Stimulated activated CD8-positive, alpha-beta memory T cell treated with anti-CD3 and anti-CD28 coated beads, Interleukin-12 subunit alpha, Interleukin-12 subunit beta, amount 100 ng/mL, for 1 hour (primary cell): Measurements from ENCODE around the gene PDE9A.
"Not testable (repeated sequence)": the region's sequence is repeated elsewhere in the genome, so short reads cannot be mapped to it uniquely, and the experiment has no call there.

Source experiments
- DNase-seq: peaks from one replicate; pipeline ENCODE4 v3.0.0-alpha.2; 2020; ENCODE audit warnings: low read depth

The PDE9A gene

DNA sequence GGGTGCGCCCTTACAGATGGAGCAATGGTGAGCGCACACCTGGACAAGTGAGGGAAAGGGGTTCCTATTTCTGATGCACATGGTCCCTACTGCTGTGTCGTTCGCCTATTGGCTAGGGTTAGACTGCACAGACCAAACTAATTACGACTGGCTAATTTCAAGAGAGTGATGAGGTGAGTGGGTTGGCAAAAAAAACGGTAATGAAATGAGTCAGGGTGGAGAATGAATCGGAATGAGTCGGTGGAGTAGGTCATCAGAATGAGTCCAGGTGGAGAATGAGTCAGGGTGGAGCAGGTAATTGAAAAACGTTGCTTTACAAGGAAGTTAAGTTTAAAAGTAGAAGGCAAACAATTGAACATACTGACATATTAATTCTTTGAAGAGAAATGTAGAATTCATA lies 146.1 kb downstream of the PDE9A start:
- no peak for DNase-seq

DNA sequence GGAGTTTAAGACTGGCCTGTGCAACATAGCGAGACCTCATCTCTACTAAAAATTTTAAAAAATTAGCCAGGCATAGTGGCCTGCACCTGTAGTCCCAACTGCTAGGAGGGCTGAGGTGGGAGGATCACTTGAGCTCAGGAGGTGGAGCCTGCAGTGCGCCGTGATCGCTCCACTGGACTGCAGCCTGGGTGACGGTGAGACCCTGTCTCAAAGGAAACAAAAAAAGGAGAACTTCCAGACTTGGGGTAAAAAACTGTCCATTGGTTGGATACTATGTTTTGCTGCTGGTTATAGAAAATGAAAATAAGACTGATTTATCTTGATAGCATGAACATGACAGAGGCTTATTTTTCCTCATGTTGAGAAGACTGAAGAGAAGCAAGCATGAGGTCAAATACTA lies 146.5 kb downstream of the PDE9A start:
- no peak for DNase-seq

DNA sequence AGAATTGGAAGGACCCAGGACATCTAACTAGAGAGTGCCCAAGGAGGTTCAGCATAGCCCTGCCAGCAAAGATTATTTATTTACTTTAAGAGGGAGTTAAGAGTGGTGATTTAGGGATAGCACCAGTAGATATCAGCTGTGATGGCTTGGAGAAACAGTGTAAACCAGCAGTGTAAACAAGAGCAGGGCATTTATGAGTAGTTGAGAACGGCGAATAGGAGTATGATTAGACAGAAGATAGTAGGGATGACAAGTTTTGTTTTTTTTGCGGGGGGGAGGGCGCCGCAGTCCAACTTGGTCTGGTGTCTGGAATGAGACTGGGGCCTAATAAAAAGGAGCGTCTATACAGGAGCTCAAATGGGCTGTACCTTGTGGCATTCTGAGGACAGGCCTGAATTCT lies 148.2 kb downstream of the PDE9A start:
- DNase-seq, result not testable (repeated sequence)

DNA sequence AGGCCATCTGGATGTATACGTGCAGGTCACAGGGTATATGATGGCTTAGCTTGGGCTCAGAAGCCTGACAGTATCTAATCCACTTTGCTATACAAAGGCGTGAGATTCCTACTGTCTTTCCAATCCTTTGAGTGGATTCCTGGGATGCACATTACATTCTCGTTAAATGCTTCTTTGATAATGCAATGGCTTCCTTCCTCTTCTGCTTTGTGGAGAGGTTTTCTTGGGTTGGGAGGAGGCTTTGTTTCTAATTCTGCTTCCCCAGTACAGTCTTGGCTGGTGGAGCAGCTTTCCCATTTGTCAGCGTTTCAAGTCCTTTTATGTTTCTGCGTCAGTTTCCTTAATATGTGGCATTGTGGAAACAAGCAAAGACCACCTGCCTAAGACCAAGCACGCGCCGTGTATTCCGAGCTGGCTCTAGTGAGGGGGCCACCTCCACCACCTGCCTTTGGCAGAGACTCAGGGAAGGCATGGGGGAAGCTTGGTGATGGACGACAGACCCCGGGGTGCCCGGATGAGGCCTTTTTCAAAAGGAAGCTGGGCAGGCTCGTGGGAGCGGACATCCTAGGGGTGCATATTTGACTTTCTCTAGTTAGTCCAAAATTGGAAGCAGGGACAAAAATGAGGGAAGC lies 153.2 kb downstream of the PDE9A start:
- no peak for DNase-seq

DNA sequence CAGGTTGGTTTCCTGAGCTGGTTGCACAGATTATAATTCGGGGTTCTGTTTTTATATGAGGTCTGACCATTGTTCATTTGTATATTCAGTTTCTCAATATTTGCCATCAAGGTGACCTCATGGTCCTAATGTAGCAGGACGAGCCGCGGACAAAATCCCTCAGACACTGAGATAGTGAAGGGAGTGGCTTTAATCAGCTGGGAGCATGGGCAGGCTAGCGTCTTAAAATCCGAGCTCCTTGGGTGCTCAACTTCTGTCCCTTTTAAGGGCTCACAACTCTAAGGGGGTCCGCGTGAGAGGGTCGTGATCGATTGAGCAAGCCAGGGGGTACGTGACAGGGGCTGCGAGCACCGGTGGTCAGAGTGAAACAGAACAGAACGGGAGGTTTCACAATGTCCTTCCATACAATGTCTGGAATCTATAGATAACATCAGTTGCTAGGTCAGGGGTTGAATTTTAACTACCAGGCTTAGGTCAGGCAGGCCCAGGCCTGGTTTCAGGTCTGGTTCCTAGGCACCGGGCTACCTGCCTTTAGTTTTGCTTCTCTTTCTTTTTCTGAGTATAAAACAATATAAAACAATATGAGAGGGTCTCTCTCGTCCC lies 154.0 kb downstream of the PDE9A start:
- DNase-seq, result not testable (repeated sequence)

DNA sequence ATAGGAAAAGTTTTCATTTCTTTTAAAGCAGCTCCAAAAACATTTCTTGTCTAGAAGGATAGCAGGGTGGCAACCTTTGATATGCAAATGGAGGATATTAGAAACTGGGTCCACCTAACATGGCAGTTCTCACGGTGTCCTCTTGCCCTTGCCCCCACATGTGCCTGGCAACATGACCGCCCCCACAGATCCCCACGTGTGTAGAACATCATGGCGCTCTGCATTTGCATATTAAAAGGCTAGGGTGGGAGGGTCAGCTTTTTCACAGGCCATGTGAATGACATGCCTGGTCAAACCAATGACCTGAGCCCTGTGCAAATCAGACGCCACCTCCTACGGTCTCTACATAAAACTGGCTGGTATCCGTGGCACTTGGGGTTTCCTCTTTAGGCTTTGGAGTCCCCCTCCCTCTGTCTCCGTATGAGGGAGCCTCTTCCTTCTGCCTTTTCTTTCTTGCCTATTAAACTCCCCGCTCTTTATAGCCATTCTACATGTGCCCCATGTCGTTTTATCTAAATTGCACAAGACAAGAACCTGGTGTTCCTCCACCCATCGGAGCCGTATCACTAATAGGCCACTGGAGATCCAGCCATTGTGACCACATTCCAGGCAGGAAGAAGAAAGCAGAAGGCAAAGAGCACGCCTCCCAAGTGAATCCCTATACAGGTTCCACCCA lies 154.7 kb downstream of the PDE9A start:
- DNase-seq, result no peak

DNA sequence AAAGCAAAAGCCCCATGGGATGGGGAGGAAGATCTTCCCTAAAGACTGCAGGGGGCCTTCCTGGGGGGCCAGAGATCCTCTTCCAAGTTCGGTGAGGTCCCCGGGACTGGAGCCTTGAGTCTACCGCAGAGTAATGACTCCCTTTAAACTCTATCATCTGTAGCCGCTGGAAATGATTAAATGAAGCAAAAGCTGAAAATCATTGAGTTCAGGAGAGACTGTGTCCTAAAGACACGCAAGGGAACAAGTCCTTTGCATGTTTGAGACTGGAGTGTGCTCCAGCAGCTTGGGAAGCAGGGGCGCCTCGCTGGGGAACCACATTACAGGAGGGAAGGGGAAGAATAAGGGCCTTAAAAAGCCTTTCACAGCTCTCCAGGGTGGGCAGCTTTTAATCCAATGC lies 155.8 kb downstream of the PDE9A start:
- no peak for DNase-seq

DNA sequence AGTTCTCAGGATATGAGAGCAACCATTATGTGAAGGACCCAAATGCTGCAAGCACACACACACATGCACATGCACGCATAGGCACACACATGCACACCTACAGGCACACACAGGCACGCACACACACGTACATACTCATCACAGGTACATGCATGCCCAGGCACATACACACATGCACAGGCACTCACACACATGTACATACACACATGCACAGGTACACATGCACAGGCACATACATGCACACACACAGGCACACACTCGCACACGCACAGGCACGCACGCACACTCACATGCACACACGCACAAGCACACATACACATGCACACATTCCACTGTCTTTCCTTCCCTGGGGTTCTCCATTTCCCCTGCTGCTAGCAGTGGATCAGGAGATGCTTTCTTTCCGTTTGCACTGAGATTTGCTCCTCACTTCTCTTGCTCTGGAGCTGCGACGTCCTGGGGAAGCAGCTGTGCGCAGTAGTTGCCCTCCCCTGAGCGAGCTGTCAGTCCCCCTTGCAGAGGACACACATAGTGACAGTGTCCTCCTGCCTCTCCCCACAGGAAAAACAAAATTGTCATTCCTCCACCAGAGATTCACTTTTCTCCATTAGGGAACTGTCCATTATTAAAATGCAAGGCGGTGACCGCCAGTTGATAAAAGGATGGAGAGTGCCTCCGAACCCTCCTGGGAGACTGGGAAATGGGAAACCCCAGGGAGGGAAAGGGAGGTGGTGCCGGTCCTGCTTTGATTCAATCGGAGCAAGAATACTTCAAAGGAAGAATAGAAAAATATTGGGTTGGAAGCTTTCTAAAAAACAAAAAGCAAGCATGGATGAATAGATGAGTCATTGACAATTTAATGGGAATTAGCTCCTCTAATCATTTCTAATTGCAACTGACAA lies 156.4 kb downstream of the PDE9A start:
- DNase-seq, result no peak

DNA sequence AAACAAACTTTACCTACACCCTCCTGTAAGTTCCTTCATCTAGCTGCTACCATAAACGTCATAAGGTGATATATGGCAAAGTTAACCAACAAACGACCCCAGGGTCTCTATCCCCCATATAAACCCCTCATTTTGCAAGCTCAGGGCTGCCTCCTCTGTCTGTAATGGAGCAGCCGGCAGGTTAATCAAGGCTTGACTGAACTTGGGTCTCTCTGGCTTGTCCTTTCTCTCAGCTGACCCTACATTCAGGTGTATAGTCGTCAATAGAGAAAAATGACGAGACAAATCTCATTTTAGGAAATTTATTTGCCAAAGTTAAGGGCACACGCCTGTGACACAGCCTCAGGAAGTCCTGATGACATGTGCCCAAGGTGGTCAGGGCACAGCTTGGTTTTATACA lies 158.5 kb downstream of the PDE9A start:
- no peak for DNase-seq

DNA sequence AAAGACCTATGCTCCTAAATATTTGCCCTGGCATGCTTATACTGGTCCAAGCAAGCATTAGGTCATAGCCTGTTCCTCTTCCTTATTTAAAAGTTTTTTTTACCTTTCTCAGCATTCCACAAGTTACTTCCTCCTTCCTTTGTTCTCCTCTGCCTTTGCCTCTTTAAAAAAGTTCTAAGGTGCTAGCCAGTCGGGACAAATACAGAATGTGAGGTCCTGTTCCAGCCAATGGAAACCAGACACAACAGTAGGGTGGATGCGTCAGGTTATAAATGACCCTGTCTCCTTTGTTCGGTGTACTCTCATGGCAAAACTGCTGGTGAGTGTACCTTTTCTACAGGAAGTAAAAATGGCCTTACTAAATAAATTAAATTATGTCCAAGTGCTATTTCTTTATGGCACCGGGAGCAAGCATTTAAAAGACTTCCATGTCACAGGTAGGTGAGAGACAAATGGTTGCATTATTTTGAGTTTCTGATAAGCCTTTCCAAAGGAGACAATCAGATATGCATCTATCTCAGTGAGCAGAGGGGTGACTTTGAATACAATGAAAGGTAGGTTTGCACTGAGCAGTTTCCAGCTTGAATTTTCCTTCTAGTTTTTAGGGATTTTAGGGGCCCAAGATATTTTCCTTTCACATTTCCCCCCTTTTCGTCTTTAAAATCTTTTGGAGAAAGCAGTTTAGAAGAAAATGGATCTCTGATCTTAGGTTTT lies 159.3 kb downstream of the PDE9A start:
- not testable (repeated sequence) for DNase-seq

DNA sequence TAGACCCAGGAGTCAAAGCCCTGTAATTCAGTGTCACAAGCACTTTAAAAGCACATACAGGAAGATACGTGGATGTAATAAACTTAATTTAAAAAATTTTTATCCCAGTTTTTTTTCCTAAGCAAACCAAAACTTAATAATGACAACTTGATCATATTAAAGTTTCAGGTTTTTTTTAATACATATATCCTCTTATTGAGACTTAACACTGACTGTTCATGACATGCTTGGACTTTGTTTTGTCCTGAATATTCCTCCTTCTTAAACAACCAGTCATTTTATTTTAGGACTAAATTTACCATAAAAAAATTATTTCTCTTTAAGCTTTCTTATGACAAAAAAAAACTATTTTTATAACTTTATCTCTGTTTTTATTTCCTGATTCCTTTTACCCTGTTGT lies 161.8 kb downstream of the PDE9A start:
- no peak for DNase-seq

DNA sequence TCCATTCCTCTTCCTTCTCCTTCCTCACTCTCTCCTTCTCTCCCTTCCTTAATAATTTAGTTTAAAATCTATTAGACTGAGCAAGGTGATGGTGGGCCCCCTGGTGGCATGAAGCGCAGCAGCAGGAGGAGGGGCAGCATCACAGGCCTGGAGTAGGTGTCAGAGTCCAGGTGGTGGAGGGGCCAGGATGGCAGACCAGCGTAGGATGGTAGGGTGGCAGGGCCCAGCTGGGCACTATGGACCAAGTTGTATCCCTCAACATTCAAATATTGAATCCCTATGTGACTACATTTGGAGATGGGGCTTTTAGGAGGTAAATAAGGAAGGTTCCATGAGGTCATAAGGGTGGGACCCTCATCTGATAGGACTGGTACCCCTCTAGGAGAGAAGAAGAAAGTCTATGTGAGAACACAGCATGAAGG lies 164.9 kb downstream of the PDE9A start:
- peak; percentile 42 for DNase-seq

DNA sequence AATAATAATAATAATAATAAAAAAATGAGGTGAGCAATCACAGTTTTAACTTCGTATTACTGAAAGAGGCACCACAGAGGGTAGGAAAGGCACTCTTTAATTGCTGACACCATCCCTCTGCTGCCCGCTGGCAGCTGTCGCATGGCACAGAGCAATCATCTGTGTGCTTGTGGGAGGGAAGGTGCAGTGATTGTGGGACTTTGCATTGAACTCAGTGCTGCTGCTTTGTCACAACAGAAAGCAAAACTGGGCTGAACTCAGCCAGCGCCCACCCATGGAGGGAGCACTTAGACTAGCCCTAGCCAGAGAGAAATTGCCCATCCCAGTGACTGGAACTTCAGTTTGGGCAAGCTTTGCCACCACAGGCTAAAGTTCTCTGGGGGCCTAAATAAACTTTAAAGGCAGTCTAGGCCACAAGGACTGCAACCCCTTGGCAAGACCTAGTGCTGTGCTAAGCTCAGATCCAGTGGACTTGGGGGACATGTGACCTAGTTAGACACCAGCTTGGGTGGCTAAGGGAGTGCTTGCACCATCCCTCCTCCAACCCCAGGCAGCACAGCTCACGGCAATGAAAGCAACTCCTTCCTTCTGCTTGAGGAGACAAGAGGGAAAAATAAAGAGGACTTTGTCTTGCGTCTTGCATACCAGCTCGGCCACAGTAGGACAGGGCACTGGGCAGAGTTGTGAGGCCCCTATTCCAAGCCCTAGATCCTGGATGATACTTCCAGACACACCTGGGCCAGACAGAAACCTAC lies 166.6 kb downstream of the PDE9A start:
- DNase-seq, result no peak

DNA sequence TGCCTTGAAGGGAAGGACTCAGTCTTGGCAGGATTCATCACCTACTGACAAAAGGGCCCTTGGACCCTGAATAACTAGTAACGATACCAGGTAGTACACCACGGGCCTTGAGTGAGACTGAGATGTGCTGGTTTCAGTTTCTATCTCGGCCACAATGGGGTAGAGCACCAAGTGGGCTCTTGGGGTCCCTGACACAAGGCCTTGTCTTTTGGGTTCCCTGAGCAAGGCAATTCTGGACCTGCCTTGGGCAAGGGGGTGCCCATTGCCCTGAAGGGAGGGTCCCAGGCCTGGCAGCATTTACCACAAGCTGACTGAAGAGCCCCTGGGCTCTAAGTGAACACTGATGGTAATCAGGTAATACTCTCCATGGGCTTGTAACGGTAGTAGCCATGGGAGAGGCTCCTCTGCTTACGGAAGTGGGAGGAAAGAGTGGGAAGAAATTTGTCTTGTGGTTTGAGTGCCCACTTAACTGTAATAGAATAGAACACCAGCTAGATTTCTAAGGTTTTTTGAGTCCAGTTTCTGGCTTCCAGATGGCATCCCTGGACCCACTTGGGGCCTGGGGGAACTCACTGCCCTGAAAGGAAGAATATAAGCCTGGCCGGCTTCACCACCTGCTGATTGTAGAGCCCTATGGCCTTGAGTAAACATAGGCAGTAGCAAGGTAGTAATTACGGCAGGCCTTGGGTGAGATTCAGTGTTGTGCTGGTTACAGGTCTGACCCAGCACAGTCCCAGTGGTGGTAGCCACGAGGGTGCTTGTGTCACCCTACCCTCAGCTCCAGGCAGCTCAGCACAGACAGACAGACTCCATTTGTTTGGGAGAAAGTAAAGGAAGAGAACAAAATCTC lies 167.4 kb downstream of the PDE9A start:
- no peak for DNase-seq
